ENCODE measurements around the gene TAF9. TPM values are rescaled to one million over a fixed set of nuclear protein-coding genes. Genes with fewer than 3 reads are reported as not detected.

TAF9 gene, protein sequence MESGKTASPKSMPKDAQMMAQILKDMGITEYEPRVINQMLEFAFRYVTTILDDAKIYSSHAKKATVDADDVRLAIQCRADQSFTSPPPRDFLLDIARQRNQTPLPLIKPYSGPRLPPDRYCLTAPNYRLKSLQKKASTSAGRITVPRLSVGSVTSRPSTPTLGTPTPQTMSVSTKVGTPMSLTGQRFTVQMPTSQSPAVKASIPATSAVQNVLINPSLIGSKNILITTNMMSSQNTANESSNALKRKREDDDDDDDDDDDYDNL
- polyA plus RNA-seq (2011; rRNA removed) (76.4 and 140 TPM in 2 replicates), polyA minus RNA-seq (2011; rRNA and poly(A)+ RNA removed) (20.5 and 24.8 TPM in 2 replicates)

DNA sequence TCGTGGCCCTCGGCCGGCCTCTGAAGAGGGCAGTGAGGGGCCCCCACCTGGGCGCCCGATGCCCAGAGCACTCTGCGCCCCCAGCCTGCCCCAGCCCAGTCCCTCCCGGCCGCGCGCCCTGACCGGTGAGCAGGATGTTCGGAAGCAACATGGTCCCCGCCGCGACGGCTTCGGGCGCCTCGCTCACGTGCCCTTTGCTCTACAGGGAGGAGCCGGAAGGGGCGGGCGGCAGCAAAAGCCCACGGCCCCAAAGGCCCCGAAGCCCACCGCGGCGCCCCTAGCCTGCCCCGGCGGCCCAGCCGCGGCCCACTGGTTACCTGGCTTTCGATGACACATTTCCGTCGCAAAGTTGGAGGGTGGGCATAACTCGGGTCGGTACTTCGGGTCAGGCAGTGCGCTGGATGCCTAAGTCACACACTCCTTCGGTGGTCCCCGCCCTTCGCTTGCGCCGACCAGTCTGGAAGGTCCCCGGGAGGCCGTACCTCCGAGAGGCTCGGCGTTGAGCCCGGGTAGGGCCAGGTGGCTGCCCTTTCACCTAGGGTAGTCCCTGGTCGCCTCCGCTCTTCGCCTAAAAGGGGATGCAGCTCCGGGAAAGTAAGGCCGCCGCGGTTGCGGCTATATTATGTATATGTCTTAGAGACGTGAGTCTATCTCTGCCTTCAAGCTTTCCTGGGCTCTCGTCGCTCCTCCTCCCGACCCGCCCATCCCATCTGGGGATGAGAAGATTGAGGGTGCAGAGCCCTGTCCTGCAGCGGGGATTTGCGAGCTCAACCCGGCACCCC is at the start of gene TAF9, which contains the start of the genes AK6 and RAD17:
Gene TAF9, minus strand, starts transcription at position 181 of the 782 bp plus-strand sequence. CDS start 3,783 bp downstream, outside the sequence.
Gene AK6, minus strand, starts transcription at position 181 of the 782 bp plus-strand sequence. Its CDS starts 30 bp downstream, at position 151.
Gene RAD17, plus strand, starts transcription at position 479 of the 782 bp plus-strand sequence. CDS start 2,391 bp downstream, outside the sequence.
- CTCF ChIA-PET = no interaction called here
- POLR2A ChIA-PET = interaction anchor here (0.6 kb wide), 1 partner anchor 149 kb away, joined by 3 read pairs; no protein-coding TSS in a partner anchor
- DNase-seq (ENCODE audit: low read depth) = peak; percentile 65
- H3K27me3 ChIP-seq (ENCODE audit: control insufficient read depth, insufficient read depth, low read length) = no peaks in the 10 kb centered on the region
- H3K4me3 ChIP-seq (ENCODE audit: low read depth, low read length) = peak within 1 kb of the TSS; percentile 90
- peaks cover 1% of the 10 kb centered on the region; the same call in 1 of the 2 replicates for H3K36me3 ChIP-seq (ENCODE audit: control insufficient read depth, insufficient read depth, low read length)
- TF ChIP-seq, protein P1, sequence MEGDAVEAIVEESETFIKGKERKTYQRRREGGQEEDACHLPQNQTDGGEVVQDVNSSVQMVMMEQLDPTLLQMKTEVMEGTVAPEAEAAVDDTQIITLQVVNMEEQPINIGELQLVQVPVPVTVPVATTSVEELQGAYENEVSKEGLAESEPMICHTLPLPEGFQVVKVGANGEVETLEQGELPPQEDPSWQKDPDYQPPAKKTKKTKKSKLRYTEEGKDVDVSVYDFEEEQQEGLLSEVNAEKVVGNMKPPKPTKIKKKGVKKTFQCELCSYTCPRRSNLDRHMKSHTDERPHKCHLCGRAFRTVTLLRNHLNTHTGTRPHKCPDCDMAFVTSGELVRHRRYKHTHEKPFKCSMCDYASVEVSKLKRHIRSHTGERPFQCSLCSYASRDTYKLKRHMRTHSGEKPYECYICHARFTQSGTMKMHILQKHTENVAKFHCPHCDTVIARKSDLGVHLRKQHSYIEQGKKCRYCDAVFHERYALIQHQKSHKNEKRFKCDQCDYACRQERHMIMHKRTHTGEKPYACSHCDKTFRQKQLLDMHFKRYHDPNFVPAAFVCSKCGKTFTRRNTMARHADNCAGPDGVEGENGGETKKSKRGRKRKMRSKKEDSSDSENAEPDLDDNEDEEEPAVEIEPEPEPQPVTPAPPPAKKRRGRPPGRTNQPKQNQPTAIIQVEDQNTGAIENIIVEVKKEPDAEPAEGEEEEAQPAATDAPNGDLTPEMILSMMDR (IDR thresholded peaks at IDR 0.05; ENCODE audit: insufficient read depth, low read depth, low read length) = no peak

DNA sequence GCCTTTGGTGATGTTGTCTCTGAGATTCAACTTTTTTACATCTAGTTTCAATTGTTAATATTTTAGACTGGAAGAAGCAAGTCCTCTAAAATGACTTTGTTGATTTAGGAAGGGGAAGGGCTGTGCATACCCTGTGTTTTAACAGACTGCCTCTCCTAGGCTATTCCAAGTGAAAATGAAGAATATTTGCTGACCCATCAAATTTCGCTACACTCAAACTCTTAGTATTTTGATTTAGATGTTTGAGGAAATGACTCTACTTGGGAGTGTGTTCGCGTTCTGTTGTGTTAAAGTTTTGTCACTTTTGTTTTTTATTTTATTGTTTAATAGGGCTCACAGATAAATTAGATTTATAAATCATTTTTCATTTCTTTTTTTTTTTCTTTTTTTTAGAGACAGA is 49.2 kb upstream of the TAF9 start:
- TF ChIP-seq, protein P1 (IDR thresholded peaks at IDR 0.05; ENCODE audit: insufficient read depth, low read depth, low read length) = no peak
- ChIA-PET CTCF (no interaction called here), POLR2A (no interaction called here)
- DNase-seq (ENCODE audit: low read depth) = no peak
- peaks cover 2% of the 10 kb centered on the region; the same call in 1 of the 2 replicates for H3K36me3 ChIP-seq (ENCODE audit: control insufficient read depth, insufficient read depth, low read length)
- no peak overlapping the region for H3K4me3 ChIP-seq (ENCODE audit: low read depth, low read length)
- H3K27me3 ChIP-seq (ENCODE audit: control insufficient read depth, insufficient read depth, low read length) = no peaks in the 10 kb centered on the region

DNA sequence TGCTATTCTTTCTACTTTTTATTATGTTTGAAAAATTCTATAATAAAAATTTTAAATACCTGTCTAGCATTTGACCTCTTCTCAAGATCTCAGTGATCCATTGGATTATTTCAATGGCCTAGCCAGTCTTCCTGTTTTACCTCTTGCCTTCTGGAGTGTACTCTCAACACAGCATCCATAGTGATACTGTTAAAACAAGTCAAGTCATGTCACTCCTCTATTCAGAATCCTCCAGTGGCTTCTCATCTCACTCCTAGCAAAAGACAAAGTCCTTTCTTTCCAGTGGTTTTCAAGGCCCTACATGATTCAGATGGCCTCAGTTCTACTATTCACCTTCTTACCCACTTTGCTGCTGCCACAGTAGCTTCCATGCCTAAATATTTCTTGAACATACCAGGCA is 47.4 kb upstream of the TAF9 start:
- no peaks in the 10 kb centered on the region for H3K27me3 ChIP-seq (ENCODE audit: control insufficient read depth, insufficient read depth, low read length)
- DNase-seq (ENCODE audit: low read depth) = no peak
- TF ChIP-seq, protein P1 (IDR thresholded peaks at IDR 0.05; ENCODE audit: insufficient read depth, low read depth, low read length) = no peak
- H3K36me3 ChIP-seq (ENCODE audit: control insufficient read depth, insufficient read depth, low read length) = peaks cover 2% of the 10 kb centered on the region; the same call in 1 of the 2 replicates
- CTCF ChIA-PET = no interaction called here
- H3K4me3 ChIP-seq (ENCODE audit: low read depth, low read length) = no peak overlapping the region
- POLR2A ChIA-PET = no interaction called here

DNA sequence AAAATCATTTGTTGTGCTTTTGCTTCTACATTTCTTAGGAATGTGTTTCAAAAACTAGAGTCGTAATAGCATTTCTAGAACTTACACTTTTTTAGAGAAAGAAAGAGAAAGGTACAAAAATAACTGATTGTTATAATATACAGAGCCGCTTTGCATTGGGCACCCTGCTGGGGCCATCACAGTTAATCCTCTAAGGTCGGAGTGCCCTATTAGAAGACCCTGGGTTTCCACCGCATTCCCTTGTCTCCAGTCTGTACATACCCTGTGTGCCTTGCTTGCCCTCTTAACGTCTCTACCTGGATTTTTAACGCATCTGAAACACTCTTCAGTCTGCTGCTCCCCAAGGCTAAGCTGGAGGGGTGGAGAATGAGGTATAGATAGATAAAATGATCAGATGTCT is 46.9 kb upstream of the TAF9 start:
- CTCF ChIA-PET = no interaction called here
- POLR2A ChIA-PET = no interaction called here
- no peak for DNase-seq (ENCODE audit: low read depth)
- peaks cover 2% of the 10 kb centered on the region; the same call in 1 of the 2 replicates for H3K36me3 ChIP-seq (ENCODE audit: control insufficient read depth, insufficient read depth, low read length)
- H3K27me3 ChIP-seq (ENCODE audit: control insufficient read depth, insufficient read depth, low read length) = no peaks in the 10 kb centered on the region
- H3K4me3 ChIP-seq (ENCODE audit: low read depth, low read length) = no peak overlapping the region
- TF ChIP-seq, protein P1 (IDR thresholded peaks at IDR 0.05; ENCODE audit: insufficient read depth, low read depth, low read length) = no peak

DNA sequence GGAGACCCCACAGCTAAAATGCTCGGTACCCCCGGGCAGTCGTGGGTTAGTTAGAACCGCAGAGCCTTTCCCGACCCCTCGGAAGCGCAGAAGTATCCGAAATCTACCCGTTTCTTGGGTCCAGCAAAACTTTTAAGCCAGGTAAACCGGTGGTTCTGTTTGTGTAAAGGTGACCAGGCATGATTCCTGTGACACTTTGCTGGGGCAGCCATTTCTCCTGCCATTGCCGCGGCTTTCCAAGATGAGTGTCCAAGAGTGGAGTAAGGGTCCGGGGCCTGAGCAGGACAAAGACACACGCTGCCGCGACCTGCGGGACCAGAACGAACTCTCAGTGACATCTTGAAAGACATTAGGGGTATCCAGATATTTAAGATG is 46.3 kb upstream of the TAF9 start:
- CTCF ChIA-PET = no interaction called here
- TF ChIP-seq, protein P1 (IDR thresholded peaks at IDR 0.05; ENCODE audit: insufficient read depth, low read depth, low read length) = no peak
- no peak for DNase-seq (ENCODE audit: low read depth)
- POLR2A ChIA-PET = no interaction called here
- Histone ChIP-seq H3K36me3 (ENCODE audit: control insufficient read depth, insufficient read depth, low read length) (peaks cover 2% of the 10 kb centered on the region; the same call in 1 of the 2 replicates), H3K4me3 (ENCODE audit: low read depth, low read length) (peak overlapping the region; percentile 55), H3K27me3 (ENCODE audit: control insufficient read depth, insufficient read depth, low read length) (no peaks in the 10 kb centered on the region)

Measured in BJ (cell line).